Left renal pelvis (tissue), 4 donors: Measurements from ENCODE around the gene MTRF1L. TPM values are rescaled to one million over a fixed set of nuclear protein-coding genes. Genes with fewer than 3 reads are reported as not detected.
"Not testable (repeated sequence)": the region's sequence is repeated elsewhere in the genome, so short reads cannot be mapped to it uniquely, and the experiment has no call there.

Experiments
- DNase-seq, 4 donors: peaks; one replicate each; pipeline ENCODE4 v3.0.0-alpha.2; 2013; ENCODE audit warnings: low read depth in 4 of 4, low spot score in 3 of 4
- polyA plus RNA-seq, 4 donors: library from polyadenylated mRNA; unstranded; fragments of 120-200 nt; gene quantifications; one replicate each; pipeline ENCODE4 v1.2.1, GENCODE V29; 2013; ENCODE audit not compliant: insufficient read length in 4 of 4

The MTRF1L gene
- polyA plus RNA-seq, 4 donors, result 15.7 to 35.0 (median 27.6) TPM

DNA sequence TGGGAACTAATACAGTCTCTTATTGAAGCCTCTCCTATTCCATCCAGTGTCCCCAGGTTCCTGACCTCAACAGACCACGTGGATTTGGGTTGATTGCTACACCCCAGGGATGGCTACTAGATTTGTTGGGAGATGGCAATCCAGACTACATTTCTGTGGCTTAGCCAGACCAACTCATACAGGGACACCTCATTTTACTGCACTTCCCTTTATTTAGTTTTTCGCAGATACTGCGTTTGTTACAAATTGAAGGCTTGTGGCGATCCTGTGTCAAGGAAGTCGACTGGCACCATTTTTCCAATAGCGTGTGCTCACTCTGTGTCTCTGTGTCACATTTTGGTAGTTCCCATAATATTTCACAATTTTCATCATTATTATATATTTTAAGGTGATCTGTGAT lies 10.3 kb upstream of the MTRF1L start:
- DNase-seq, result no peak

DNA sequence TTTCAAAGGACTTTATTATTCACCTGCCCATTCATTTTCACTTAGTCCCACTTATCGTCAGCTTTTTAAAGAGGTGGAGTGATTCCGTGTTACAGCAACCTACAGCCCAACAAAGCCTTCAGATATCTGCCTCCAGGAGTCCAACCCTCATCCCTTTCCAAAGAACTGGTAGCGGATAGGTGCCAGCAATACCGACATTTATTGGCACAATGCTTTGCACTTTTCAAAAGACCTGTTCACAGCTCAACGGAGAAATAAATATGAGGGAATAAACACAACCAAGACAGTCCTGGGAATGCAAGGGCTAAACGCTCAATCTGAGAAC lies 819 bp upstream of the MTRF1L start:
- DNase-seq, result no peak

DNA sequence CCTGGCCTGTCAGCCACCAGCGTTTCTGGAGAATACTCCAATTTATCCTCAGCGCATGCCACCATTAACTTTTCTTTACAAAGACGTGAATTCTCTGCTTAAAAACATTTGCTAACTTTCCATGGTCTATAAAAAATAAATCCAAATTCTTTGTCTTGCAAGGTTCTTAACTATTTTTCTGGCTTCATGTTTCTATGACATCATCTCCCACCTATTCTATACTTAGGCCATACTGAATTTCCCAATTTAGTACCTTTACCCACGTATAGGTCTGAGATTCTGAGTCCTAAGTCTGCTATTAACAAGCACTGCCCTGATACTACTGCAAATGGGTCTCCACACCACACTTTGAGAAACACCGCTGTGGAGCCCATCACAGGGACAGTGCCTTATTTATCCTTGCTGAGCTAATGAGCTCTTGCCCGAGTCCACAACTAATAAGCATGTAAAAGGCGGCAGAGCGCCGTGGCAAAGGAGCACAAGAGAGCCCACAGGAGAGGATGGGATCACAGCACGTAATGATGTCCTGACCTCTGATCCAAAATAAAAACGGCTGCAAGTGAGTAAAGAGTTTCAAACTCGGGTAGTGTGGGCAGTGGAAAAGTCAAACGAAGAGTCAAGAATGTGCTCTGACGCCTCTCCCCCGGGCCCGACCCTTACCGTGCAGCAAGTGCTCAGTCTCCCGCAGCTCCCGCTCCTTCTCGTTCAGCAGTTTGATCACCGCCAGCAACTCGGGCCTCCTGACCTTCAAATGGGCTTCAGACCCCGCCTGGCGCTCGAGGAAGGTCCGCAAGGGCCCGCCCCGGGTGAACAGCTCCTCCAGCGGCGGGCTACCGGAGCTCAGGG lies 519 bp downstream of the MTRF1L start:
- no peak for DNase-seq

DNA sequence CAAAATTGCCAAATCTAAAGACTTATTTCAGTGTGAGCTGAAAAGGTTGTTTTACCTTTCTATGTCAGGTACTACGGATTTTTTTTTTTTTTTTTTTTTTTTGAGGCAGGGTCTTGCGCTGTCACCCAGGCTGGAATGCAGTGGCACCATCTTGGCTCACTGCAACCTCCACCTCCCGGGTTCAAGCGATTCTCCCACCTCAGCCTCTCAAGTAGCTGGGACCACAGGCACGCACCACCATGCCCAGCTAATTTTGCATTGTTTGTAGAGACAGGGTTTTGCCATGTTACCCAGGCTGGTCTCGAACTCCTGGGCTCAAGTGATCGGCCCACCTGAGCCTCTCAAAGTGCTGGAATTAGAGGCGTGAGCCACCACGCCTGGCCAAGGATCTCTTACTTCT lies 1.7 kb downstream of the MTRF1L start:
- DNase-seq, result not testable (repeated sequence)

DNA sequence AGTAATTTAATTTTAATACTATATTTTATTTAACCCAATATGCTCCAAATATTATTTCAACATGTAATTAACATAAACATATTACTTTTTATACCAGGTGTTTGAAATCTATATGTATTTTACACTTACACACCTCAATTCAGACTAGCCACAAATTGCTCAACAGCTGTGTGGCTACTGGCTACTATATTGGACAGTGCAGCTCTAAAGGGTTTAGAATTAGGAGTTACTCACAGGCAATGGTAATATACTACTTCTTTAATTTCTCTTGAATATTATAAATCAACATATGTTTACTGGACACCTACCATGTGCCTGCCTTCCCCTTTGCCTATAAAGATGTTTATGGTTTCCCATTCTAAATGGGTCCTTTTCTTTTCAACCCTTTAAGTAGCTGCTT lies 2.3 kb downstream of the MTRF1L start:
- no peak for DNase-seq

DNA sequence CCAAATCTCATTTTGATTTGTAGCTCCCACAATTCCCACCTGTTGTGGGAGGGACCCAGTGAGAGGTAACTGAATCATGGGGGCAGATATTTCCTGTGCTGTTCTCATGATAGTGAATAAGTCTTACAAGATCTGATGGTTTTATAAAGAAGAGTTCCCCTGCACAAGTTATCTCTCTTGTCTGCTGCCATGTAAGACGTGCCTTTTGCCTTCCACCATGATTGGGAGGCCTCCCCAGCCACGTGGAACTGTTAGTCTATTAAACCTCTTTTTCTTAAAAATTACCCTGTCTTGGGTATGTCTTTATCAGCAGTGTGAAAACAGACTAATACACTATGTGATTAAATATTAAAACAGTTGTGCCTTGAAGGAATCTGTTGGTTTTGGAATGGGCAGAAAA lies 3.0 kb downstream of the MTRF1L start:
- not testable (repeated sequence) for DNase-seq

DNA sequence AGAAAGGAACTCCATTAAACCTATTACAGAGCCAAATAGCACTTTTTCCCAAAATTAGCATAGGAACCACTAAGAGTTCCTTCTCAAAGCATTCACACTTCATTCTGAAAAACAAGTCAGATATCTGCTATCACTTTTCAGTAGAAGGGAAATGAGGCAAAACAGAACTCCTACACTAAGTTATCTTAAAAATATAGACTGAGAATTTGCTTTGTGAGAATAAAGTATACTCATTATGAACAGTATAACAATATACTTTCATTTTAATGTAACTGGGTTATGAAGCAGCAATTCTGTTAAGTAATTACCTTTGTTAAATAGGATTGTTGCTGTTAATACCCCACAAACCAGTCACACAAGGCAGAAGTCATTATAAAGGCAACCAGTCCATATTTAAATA lies 8.7 kb downstream of the MTRF1L start:
- no peak for DNase-seq

DNA sequence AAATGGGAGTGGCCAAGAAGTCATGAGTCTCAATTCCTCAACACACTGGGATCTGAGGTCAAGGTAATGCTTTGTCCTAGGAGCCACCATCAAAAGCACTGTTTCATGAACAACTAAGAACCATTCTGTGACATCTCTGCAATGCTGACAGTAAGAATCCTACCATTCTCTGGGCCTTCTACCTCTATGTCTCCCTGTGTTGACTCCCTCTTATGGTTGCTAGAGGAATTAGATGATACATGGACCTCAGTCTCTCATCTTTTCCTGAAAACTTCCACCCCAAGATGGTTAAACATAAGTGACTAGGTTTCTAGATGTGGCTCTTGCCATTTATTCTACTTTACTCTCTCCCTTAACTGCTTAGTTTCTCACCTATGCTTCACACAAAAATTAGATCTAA lies 9.1 kb downstream of the MTRF1L start:
- no peak for DNase-seq

DNA sequence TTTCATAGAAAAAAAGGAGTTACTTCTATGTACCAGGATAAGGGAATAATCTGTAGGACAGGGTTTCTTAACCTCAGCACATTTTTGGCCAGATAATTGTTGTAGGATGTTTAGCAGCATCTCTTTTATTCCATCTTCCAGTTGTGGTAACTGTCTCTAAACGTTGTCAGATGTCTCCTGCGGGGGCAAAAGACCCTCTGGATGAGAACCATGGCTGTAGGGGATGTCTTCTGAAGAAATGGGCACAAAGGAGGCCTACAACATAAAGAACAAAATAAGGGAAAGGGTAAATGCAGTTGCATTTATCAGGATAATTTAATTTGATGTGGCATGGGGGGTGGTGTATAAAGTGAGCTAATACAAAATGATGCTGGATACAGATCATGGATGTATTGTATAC lies 15.5 kb downstream of the MTRF1L start:
- DNase-seq, result no peak

DNA sequence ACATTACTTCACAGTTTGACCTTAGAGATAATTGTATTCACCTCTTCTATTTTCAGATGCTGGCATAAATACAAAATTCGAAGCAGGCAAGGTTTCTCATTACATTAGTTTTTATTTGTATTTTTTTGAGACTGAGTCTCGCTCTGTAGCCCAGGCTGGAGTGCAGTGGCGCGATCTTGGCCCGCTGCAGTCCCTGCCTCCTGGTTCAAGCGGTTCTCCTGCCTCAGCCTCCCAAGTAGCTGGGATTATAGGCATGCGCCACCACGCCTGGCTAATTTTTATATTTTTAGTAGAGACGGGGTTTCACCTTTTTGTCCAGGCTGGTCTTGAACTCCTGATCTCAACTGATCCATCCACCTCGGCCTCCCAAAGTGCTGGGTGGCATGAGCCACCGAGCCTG lies 17.2 kb downstream of the MTRF1L start:
- DNase-seq, result not testable (repeated sequence)

DNA sequence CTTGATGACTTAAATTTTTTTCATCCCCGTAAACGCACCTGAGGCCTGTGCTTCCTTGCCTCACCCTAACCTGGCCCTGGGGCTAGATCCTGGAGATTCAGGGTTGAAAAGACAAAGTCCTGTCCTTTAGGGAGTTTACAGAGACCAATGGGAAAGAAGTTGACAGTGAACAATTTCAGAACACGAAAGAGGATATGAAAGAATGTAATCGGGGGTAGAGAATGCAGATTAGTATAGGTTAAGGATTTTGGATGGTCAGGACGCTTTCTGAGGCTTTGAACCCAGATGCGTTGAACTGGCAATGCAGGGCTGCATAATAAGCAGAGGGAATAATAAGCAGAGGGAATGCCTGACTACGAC lies 18.0 kb downstream of the MTRF1L start:
- DNase-seq, result no peak

DNA sequence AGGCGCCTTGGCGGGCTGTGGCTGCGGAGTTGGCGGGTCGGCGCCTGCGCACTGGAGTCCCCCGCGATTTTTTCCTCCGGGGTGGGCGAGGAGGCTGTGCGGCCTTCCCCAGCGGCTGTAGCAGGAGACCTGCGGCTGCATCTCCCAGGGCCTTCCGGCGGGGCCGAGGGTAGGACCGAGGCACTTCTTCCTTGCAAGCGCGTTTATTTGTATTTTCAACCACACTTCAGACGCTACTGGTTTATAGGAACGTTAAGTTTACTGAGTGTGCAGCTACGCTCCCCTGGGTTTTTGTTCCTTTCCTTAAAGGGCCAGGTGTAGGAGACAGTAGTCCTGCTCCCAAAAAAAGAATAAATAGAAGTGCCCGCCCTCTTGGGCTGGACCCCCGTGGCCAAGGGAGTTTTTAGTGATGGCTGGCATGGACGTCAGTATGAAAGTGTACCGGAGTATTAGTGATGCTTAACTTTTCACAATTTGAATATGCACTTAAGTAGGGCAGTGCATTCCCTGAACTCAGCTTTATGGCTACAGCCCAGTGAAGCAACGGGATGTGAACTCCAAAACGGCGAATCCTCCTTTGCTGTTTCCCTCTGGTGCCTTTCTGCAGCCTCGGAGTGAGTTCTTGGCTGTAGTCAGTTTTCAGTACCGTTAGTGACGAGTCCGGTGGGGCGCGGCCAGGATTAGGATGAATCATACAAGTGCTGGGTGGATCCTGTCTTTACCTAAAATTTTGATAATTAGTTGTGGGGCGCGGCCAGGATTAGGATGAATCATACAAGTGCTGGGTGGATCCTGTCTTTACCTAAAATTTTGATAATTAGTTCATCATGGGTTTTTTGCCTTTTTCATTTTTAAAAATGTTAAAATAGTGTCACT lies 18.6 kb downstream of the MTRF1L start:
- DNase-seq, result peak in 2 of 4 donors; percentile 25 to 97

DNA sequence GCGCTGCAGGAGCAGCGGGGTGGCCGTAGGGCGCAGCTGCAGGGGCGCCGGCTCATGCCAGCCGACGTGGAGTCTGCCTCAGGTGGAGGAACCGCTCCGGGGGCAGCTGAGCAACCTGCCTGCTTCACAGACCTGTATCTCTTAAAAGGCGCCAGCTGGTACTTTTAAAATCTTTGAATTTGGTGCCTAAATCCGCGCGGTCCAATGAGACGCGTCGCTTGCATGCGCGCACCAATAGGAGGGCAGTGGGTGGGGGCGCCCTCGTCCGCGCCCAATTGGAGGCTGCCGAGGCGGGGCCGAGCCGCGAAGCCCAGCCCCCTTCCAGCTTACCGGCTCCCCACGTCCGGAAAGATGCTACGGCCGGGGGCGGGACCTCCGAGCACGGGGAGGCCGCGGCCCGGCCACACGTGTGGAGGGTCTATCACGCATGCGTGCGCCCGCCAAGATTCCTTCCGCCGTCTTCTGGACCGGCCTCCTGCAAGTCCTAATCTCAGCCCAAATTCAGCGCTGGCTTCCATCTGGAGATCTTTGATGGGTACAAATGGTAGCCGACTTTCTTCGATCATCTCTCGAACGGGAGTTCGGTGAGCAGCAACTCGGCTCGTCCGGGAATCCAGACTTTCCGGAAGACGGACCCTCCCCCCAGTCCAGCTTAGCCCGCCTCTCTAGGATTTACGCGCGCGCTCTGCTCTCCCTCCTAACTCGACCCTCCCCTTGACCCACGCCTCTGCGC lies 19.4 kb downstream of the MTRF1L start, which contains the start of gene FBXO5:
TSS of gene FBXO5 (minus strand) at position 138 of the 733 bp plus-strand sequence. CDS start at position 56, 82 bp downstream.
- DNase-seq, result peak; percentile 87 to 94 (median 94)

DNA sequence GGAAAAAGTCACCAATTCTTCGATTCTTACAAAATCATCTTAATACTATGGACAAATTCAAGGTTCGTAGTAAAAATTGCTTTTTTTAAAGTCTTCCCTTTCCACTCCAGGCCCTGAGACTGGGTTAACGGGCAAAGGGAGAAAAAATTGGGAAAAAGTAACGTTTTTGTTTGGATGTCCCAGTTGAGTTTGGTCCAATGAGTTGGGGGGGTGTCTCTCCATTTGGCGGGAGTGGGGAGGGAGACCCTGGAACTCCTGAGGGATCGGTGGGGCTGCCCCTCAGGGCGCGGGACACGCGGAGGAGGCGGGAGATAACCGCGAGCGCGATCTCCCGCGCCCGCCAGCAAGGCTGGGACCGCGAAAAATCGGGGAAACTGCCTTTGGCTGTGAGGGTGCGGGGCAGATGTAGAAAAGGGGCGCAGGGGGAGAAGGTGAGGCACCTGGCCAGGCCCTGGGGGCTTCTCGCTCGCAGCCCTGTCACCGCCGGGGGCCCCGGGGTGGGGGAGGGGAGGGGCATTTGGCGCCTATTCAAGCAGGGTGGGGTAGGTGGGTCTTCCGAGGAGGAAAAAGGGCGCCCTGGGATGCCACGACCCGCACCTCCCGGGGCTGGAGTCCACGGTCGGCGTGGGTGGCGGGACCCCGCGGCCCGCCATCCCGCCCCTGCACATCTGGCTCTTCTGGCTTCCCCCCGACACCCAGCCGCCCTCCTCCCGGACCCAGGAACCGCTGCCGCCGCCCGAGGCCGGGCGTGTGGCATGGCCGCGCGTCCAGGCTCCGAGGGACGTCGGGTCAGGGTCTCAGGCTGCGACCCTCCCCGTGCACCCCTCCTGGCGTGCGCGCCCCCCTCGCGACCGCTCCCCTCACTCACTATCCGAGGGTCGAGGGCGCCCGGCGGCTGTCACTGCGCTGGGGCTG lies 20.3 kb downstream of the MTRF1L start:
- DNase-seq, result no peak

DNA sequence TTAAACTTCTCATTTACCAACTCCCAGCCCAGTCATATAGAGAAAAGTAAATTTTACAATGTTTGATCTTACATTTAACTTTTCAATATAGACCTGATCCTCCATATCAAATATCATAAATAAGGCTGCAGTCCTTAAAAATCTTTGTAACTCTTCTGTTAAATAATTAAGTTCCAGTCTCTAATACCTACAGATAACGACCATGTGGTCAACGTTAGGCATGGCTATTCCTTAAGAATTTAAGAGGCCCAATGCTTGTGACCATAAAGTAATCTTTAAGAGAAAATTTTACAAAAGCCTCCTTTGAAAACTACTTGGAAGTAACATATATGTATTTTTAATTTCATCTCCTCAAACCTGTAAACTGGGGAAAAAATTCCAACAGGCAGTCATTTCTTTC lies 21.3 kb downstream of the MTRF1L start:
- no peak for DNase-seq

DNA sequence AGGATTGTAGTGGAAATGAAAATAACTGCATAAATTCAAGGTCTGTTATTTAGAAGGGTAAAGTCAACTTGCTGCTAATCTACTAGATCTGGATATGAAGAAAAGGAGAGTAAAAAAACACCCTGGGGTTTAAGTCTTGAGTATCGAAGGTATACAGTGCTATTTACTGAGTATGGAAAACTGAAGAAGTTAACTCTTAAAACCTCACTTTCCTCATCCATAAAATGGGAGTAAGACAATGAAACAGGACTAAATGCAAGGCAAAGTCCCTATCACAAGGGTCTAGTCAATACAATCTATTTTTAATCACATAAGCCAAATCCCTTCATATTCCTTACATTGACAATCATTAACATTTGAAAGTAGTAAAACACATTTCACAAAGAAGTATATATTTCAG lies 21.9 kb downstream of the MTRF1L start:
- DNase-seq, result no peak

DNA sequence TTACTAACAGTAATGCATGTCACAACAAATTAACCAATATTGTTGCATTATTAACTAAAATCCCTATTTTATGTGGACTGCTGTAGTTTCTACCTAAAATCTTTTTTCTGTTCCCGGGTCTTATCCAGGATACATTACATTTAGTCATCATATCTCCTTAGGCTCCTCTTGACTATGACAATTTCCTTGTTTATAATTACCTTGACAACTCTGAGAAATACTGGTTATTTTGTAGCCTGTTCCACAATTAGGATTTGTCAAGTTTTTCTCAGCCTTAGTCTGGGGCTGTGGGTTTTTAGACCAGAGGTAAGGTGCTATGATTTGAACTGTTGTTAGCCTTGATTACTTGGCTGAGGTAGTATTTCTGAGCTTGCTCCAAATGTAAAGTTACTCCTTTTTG lies 23.4 kb downstream of the MTRF1L start:
- DNase-seq, result no peak

DNA sequence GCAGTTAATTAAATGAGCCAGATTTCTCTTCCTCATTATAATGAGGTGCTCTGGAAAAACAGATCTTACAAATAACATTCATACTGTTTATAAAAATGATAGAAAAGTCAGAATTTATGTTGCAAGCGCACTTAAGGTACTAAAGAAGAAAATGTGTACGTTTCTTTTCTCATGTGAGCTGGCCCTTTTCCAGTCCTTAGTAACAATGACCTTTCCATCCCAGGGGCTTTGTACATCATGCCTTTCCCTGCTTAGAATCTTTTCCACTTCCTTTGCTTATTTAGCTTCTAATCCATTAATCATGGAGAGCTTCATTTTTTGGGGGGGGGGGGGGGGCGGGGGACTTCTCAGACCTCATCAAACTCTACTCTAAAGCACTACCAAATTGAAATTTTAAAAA lies 24.5 kb downstream of the MTRF1L start:
- no peak for DNase-seq

DNA sequence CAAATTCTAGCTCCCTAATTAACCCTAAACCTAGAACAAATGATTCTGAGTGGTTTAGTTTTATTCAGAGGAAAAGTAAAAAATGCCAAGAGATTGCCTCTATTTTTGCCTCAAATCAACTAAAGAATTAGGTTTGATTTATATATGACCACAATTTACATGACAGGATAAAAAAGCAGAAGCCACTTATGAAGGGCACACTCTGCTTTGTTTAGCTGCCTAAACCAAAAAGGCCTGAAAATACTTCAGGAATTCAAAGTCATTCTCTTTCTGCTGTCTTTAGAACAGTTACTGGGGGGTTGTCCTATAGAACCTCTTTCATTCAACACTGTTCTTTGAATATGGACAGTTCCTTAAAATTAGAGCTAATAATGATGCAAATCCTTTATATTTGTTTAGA lies 25.0 kb downstream of the MTRF1L start:
- DNase-seq, result no peak

DNA sequence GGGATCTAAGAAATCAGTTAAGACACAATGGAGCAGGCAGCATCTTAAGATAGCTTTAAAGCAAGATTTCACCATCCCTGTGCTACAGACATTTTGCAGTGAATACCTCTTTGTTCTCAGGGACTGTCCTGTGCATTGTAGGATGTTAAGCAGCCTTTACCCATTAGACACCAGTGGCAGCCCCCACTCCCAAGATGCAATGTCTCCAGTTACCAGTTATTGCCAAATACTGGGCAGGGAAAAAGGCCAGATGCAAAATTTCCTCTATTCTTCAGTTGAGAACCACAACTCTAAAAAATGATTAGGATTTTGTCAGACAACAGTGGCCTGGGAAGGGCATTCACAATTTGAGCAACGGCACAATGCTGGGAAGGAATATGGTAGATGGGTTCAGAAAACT lies 25.8 kb downstream of the MTRF1L start:
- DNase-seq, result no peak
